Skin epidermis (tissue), 12 donors: ENCODE measurements around the gene HM13.
"Not testable (repeated sequence)": the region's sequence is repeated elsewhere in the genome, so short reads cannot be mapped to it uniquely, and the experiment has no call there.

Experiments
- H3K27ac ChIP-seq, 21 experiments: fragments of 200-600 bp; sonication (generic) in 11 of 21; one replicate each; pipeline ENCODE4 v1.5.0; 2020; ENCODE audit warnings: mild to moderate bottlenecking in 3 of 21, inconsistent platforms in 2 of 21, moderate library complexity in 2 of 21
- H3K4me3 ChIP-seq, 7 experiments: fragments of 200-600 bp; sonication (generic) in 2 of 7; one replicate each; pipeline ENCODE4 v1.5.0; 2020; ENCODE audit warnings: inconsistent platforms in 2 of 7, mild to moderate bottlenecking in 2 of 7, moderate library complexity in 1 of 7

The HM13 gene

GRCh38 chr20:31573555-31574321 is 59.5 kb downstream of the HM13 start:
- Histone ChIP-seq H3K27ac (peak overlapping the region; percentile 77 to 97 (median 89)), H3K4me3 (peak overlapping the region; percentile 19 to 52 (median 46))

- not testable (repeated sequence) for H3K4me3 ChIP-seq, H3K27ac ChIP-seq
These were observed 60.7 kb downstream of the HM13 start for GRCh38 chr20:31574986-31575385.

- Histone ChIP-seq H3K4me3 (no peak overlapping the region), H3K27ac (no peak overlapping the region)
These were observed 62.5 kb downstream of the HM13 start for GRCh38 chr20:31576751-31577150.

GRCh38 chr20:31577194-31577593 is 63.0 kb downstream of the HM13 start:
- H3K27ac ChIP-seq: no peak overlapping the region

GRCh38 chr20:31578448-31579138 is 64.4 kb downstream of the HM13 start:
- H3K27ac ChIP-seq: no peak overlapping the region
- no peak overlapping the region for H3K4me3 ChIP-seq

More at GRCh38 chr20:31577194-31577593, 63.0 kb downstream of the HM13 start:
- H3K4me3 ChIP-seq: no peak overlapping the region

- Histone ChIP-seq H3K4me3 (no peak overlapping the region), H3K27ac (no peak overlapping the region)
These were observed 65.0 kb downstream of the HM13 start for GRCh38 chr20:31579245-31579644.

DNA sequence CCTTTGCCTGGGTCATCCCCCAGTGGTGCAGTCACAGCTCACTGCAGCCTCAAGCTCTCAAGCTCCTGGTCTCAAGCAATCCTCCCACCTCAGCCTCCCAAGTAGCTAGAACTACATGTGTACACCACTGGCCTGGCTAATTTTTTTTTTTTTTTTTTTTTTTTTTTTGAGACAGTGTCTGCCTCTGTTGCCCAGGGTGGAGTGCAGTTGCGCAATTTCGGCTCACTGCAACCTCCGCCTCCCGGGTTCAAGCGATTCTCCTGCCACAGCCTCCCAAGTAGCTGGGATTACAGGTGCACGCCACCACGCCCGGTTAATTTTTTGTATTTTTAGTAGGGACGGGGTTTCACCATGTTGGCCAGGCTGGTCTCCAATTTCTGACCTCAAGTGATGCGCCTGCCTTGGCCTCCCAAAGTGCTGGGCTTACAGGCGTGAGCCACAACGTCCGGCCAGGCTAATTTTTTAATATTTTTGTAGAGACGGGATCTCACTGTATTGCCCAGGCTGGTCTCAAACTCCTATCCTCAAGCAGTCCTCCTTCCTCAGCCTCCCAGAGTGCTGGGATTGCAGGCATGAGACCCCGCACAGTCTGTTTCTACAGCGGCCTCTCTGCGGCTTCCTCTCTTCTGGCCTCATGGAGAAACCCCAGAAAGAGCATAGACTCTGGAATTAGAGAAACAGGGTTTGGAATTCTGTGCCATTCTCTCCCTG is 65.9 kb downstream of the HM13 start:
- H3K27ac ChIP-seq: peak overlapping the region in 2 of 21 experiments; percentile 22 to 35

DNA sequence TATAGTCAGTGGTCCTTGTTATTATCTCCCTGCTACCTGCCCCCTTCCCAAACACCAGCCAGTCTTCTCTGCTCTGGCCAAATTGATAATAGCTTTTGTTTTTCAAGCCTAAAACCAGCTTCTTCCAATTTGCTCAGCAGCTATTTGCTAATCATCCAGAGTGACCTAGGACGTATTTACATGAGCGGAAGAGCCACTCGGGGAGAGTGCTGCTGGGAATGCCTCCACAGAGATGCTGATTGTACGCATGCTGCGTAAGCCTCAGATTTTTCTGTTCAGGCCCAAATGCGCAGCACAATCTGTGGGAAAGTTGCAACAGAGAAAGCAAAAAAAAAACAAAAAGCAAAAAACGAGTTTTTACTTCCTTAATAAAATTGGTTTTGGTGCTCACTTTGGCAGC is 66.5 kb downstream of the HM13 start:
- H3K4me3 ChIP-seq: no peak overlapping the region
- H3K27ac ChIP-seq: peak overlapping the region in 1 of 21 experiments; percentile 22

More for the DNA sequence above, 65.9 kb downstream of the HM13 start:
- not testable (repeated sequence) for H3K4me3 ChIP-seq

- no peak overlapping the region for H3K4me3 ChIP-seq
- peak overlapping the region in 3 of 21 experiments; percentile 16 to 38 (median 22) for H3K27ac ChIP-seq
These were observed 67.1 kb downstream of the HM13 start for GRCh38 chr20:31581391-31581790.

- peak overlapping the region in 20 of 21 experiments; percentile 66 to 93 (median 83) for H3K27ac ChIP-seq
- H3K4me3 ChIP-seq: peak overlapping the region; percentile 14 to 48 (median 36)
These were observed 73.5 kb downstream of the HM13 start for GRCh38 chr20:31587545-31588389.

DNA sequence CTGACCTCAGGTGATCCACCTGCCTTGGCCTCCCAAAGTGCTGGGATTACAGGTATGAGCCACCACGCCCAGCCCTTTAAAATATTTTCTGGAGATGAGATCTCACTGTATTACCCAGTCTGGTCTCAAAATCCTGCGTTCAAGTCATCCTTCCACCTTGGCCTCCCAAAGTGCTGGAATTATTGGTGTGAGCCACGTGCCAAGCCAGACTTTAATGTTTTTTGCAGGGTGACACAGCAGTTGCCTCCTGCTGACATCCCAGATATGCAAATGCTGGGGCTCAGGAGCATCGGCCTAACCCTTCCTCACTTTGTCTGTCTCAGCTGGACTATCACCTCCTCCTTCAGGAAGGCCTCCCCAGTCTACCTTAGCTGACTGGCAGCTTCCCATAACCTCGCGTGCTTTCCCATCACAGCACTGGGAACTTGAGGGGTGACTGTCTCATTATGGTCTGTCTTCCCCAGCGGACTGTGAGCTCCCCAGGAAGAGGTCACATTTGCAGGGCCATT is 76.5 kb downstream of the HM13 start:
- Histone ChIP-seq H3K27ac (peak overlapping the region in 14 of 21 experiments; percentile 3 to 93 (median 40)), H3K4me3 (no peak overlapping the region)

- peak overlapping the region in 18 of 21 experiments; percentile 11 to 87 (median 66) for H3K27ac ChIP-seq
- no peak overlapping the region for H3K4me3 ChIP-seq
These were observed 79.2 kb downstream of the HM13 start for GRCh38 chr20:31593221-31594001.

GRCh38 chr20:31594002-31594557 is 79.8 kb downstream of the HM13 start:
- Histone ChIP-seq H3K4me3 (no peak overlapping the region), H3K27ac (peak overlapping the region in 18 of 21 experiments; percentile 34 to 87 (median 71))

GRCh38 chr20:31594558-31595379 is 80.5 kb downstream of the HM13 start:
- Histone ChIP-seq H3K27ac (peak overlapping the region in 19 of 21 experiments; percentile 39 to 87 (median 72)), H3K4me3 (no peak overlapping the region)

- H3K27ac ChIP-seq: peak overlapping the region in 20 of 21 experiments; percentile 17 to 87 (median 71)
- no peak overlapping the region for H3K4me3 ChIP-seq
These were observed 81.1 kb downstream of the HM13 start for GRCh38 chr20:31595380-31595653.

DNA sequence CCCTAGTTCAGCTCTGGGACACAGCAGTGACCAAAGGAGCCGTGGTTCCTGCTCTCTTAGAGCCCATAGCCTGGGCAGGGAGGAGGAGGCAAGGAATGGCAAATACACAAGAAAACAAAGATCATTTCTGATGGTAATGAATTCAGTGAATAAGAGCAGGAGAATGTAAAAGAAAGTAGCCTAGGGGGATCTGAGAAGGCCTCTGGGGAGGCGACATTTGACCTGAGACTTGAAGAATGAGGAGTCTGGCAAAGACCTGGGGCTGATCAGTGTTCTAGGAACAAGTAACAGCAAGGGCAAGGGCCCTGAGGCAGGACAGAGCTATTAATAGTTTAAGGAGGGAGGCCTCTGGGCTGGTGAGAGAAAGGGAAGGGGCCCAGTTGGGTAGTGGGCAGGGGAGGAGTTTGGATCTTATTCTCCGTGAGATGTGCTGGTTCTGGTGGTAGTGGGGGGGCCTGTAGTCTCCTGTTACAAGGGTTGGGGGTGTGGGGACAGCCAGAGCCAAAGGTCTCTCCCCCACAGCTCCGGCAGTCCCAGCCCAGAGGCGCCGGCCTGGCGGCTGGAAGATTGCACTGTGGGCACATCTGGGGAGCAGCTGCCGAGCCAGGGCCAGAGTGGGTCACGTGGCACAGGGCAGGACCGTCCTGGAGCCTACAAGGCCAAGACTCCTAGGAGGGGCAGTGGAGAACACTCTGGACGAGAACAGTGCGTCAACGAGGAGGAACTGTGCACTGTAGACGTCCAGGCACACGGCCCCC is 81.6 kb downstream of the HM13 start:
- Histone ChIP-seq H3K27ac (peak overlapping the region in 20 of 21 experiments; percentile 17 to 87 (median 71)), H3K4me3 (no peak overlapping the region)

DNA sequence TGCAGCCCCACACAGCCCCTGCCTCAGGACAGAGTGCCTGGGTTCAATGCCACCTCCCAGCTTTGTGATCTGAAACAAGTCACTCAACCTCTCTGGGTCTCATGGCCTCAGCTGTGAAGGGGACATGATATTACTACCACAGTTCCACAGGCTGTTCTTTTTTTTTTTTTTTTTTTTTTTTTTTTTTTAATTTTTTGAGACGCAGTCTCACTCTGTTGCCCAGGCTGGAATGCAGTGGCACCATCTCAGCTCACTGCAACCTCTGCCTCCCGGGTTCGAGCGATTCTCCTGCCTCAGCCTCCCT is 82.1 kb downstream of the HM13 start:
- peak overlapping the region in 19 of 21 experiments; percentile 30 to 87 (median 72) for H3K27ac ChIP-seq
- not testable (repeated sequence) for H3K4me3 ChIP-seq
